ENCODE measurements around the gene PCSK6.

DNA sequence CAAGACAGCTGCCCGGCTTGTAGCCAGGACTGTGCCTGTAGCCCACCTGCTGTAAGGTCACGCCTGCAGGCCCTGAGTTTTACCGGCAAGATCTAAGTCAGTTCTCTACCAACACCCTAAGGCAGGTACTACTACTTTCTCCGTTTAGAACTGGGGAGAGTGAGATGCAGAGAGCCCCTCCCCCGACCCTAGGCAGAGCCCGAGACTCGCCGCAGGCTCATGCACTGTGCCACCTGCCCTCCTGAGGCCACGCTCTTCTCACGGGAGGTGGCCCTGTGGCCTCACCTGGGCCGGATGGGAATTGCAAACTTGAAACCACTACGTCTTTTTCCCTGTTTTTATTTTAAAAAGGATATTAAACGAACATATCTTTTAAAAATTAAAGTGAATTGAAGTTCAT is 36.9 kb upstream of the PCSK6 start:
- TF ChIP-seq, protein P1, sequence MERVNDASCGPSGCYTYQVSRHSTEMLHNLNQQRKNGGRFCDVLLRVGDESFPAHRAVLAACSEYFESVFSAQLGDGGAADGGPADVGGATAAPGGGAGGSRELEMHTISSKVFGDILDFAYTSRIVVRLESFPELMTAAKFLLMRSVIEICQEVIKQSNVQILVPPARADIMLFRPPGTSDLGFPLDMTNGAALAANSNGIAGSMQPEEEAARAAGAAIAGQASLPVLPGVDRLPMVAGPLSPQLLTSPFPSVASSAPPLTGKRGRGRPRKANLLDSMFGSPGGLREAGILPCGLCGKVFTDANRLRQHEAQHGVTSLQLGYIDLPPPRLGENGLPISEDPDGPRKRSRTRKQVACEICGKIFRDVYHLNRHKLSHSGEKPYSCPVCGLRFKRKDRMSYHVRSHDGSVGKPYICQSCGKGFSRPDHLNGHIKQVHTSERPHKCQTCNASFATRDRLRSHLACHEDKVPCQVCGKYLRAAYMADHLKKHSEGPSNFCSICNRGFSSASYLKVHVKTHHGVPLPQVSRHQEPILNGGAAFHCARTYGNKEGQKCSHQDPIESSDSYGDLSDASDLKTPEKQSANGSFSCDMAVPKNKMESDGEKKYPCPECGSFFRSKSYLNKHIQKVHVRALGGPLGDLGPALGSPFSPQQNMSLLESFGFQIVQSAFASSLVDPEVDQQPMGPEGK (CRISPR knock-in tag; IDR thresholded peaks at IDR 0.05; ENCODE audit: borderline replicate concordance), result no peak
- TF ChIP-seq PPARA (CRISPR knock-in tag; IDR thresholded peaks at IDR 0.05; ENCODE audit: borderline replicate concordance) (no peak), ARNTL (CRISPR knock-in tag; IDR thresholded peaks at IDR 0.05; ENCODE audit: borderline replicate concordance, low read depth) (no peak), RARB (CRISPR knock-in tag; IDR thresholded peaks at IDR 0.05) (no peak)

Data from SK-N-SH treated with all-trans-retinoic acid at 6 μM for 48 hours (cell line).